SK-N-SH (cell line): ENCODE results near the gene PTPN9.

ENCODE experiments used
- YY1 ChIP-seq: IDR thresholded peaks from 2 replicates; pipeline ENCODE4 v1.4.0; 2012; ENCODE audit warnings: low read depth, mild to moderate bottlenecking
- TF ChIP-seq, protein P1 (sequence below): fragments of 200-600 bp; sonication (generic); IDR thresholded peaks from 2 replicates; pipeline ENCODE4 v1.6.1; 2017; ENCODE audit warnings: antibody characterized with exemption, mild to moderate bottlenecking, moderate library complexity

DNA sequence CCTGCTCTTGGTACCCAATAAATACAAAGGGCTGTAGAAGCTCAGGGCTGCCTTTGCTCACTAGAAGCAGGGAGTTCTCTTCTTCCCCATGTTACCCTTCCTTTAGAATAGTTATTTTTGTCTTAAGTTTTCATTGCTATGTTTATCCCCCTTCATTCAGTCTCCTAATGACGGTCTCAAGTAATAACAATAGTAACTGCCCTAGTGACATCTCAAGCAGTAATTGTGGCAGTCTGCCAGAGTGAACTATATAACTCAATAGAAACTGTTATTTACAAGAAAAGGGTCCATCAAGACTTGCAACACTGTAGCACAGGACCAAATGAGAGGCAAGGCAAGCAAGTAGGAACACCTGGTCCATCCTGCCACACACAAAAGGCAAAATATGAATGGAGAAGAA, 95.2 kb downstream of the PTPN9 start:
- TF ChIP-seq, protein P1, sequence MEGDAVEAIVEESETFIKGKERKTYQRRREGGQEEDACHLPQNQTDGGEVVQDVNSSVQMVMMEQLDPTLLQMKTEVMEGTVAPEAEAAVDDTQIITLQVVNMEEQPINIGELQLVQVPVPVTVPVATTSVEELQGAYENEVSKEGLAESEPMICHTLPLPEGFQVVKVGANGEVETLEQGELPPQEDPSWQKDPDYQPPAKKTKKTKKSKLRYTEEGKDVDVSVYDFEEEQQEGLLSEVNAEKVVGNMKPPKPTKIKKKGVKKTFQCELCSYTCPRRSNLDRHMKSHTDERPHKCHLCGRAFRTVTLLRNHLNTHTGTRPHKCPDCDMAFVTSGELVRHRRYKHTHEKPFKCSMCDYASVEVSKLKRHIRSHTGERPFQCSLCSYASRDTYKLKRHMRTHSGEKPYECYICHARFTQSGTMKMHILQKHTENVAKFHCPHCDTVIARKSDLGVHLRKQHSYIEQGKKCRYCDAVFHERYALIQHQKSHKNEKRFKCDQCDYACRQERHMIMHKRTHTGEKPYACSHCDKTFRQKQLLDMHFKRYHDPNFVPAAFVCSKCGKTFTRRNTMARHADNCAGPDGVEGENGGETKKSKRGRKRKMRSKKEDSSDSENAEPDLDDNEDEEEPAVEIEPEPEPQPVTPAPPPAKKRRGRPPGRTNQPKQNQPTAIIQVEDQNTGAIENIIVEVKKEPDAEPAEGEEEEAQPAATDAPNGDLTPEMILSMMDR, result no peak
- no peak for TF ChIP-seq YY1
